ENCODE measurements around the gene PIK3R6. TPM values are rescaled to one million over a fixed set of nuclear protein-coding genes. Genes with fewer than 3 reads are reported as not detected.

PIK3R6 gene
- 1 to 10 TPM; 2.8 to 7.9 (median 4.7) TPM for polyA plus RNA-seq (ENCODE audit: insufficient read length in 10 of 10)
- long read RNA-seq, donor 1, partial matches to known transcripts = 0 of 1 reads
- long read RNA-seq, donor 1, other reads (novel, unspliced or antisense) = 0 of 1 reads
- long read RNA-seq, donor 2 = 0 reads
- long read RNA-seq, donor 3 = 0 reads
- long read RNA-seq, donor 4 = 0 reads
- long read RNA-seq, donor 5 = 0 reads
- long read RNA-seq, donor 6 = 0 reads
- long read RNA-seq, donor 7 = 0 reads
- long read RNA-seq, donor 8 = 0 reads
- long read RNA-seq, donor 9 = 0 reads

DNA sequence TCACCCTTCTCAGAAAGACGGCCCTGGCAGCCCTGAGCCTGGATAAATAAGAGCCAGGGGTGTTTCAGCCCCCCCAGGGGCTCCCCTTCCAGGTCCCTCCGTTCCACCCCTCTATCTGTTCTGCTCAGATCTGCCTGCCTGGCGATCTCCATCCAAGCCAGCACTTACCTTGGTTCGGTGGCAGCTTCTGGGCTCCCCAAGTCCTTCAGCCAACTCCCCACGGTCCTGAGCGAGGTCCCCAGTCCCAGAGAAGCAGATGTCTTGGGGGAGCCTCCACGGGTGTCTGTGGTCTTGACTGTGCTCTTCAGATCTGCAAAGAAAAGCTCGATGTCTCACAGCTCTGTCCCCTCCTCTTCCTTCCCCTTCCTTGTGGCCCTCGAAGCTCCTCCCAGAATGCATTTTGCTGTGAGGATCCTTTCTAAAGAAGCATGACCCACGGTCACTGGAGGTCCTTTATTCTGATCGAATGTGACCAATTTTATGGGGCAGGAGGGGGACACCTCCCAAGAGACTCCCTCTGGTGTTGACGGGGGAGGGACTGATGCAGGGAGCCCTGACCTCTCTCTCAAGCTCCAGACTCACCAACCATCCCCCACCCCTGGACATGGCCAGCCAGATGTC, at the start of gene PIK3R6:
Gene PIK3R6, minus strand, starts transcription at position 314 of the 621 bp plus-strand sequence. CDS start 17,880 bp downstream, outside the sequence.
- DNase-seq = no peak

DNA sequence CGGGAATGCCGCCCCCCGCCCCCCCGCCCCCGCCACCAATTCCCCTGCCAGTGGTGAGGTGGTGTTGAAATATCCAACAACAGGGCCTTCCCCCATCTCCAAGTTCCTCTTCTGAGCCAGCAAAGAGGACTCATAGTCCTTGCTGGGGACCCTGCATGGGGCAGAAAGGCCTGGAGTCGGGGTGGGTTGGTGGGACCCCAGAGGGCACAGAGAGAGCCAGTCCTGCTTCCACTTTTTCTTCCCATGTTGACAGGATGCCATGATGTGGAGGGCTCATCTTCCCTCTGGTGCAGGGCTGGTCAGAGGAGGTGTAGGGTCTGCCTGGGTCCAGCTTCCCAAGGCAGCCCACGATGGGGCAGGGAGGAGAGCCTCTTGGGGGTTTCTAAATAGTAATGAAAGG, 49.0 kb upstream of the PIK3R6 start:
- no peak for DNase-seq

DNA sequence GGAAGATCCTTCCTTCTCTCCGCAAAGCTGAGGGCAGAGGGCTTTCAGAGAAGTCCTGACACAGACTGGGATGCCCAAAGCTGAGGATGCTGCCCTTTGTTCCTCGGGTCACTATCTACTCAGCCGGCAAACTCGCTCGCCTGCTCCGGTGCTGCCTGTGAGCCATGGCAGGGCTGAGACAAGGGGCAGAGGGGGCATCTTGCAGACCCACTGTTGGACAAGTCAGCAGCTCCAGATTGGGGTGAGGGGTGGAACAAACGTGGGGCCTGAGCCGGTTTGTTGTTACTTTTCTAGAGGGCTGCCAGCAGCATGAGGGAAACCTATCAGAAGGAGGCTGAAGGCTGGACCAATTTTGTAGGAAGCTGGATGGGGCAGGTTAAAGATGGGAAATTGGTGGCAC, 47.1 kb upstream of the PIK3R6 start:
- no peak for DNase-seq

DNA sequence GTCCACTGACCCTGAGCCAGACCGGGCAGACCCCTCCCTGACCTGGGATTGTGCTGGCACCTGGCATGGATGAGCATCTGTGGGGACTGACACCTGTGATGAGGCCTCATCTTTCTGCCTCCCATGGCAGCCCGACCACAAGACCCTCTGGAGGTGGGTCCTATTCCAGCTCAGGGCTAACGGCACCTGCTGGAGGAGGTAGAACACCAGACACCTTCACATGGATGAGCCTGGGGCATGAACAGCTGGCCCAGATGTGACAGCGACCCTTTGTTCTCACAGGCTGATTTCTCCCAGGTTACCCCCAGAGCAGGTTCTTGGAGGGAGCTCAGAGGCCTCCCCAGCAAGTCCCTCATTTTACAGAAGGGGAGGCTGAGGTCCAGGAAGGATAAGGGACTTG, 46.4 kb upstream of the PIK3R6 start:
- DNase-seq = no peak

DNA sequence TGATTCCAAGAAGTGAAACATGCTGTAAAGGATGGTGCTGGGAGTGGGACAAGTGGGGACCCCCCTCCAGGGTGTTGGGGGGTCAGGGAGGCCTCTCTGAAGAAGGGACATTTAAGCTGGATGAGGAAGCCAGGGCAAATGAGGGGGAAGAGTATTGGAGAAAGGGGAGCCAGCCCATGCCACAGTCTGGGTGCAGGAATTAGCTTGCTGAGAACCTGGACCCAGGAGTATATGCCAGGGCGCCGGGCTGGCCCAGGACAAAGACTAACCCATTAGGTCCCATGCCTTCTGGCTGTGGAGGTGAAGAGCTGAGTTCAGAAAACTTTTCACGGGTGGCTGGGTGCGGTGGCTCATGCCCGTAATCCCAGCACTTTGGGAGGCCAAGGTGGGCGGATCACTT, 45.6 kb upstream of the PIK3R6 start:
- no peak for DNase-seq

DNA sequence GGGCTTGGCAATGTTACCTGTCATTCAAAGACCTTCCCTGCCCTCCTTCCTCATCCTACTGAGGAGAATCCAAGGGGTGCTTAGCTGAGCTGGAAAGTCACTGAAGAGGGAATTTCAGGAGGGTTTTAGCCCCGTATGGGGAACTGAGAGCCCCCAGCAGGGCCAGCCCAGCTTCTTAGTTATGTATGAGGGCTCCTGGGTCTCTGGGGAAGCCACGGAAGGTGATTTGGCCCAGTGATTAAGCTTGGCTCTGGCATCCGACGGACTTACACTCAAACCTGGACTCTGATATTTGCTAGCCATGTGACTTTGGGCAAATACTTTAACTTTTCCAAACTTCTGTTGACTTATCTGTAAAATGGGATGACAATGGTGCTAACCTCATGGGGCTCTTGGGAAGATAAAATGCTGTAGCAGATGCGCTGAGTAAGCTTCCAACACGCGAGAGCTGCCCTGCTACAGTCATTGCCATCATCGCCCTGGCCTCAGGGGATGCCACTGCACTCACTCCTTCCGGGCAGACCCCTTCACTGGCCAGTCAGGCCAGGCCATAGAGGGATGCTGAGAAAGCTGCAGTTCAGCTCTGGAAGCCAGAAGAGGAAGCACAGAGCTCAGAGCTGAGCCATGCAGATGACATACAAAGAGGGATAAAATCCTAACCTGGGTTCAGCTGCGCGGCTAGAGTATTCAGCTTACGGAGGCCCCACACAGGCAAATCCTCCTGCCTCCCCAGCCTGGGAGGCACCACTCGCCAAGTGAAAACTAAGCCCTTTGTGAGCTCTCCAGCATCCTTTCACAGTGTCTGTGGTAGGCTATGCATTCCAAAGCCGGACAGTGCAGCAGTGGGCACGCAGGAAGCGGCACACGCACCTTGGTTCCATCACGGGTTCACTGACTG, 44.9 kb upstream of the PIK3R6 start:
- no peak for DNase-seq

- DNase-seq = no peak
Observed at GRCh38 chr17:8910969-8911604, 43.6 kb upstream of the PIK3R6 start.

GRCh38 chr17:8909586-8910270, 42.3 kb upstream of the PIK3R6 start:
- DNase-seq = no peak

DNA sequence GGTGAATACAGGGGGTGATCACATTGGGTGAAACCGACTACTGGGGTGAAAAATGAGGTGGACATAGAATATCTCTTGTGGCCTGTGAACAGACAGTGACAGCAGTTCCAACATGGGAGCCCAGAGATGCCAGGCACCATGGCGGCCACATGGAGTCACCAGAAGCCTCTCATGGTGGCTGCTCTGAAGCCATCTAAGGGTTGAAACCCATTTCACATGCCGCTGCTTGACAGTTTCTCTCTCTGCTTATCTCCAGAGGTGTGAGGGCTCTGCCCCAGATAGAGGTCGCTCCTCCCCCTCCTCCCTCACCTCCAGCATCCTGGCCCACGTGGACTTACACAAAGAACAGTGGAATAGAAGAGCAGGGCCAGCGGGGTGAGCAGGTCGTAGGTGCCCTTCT, 37.9 kb upstream of the PIK3R6 start:
- no peak for DNase-seq

GRCh38 chr17:8904686-8905085, 37.2 kb upstream of the PIK3R6 start:
- DNase-seq = no peak

DNA sequence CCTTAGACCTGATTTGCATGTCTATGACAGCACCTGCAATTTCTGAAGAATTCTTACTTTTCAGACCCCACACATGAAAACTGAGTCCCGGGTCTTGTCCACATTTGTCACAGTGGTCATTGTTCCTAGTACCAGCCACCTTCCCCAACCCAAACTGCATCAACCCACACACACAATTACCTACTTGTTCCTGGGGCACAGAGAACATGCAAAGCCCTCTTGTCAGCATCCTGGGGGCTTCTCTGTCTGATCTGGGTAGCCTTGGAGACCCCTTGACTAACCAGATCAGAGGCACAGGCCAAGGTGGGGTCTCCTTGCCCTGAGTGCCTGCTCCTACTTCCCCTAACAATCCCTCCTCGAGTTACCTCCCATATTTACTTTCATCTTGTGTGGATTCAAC, 36.7 kb upstream of the PIK3R6 start:
- no peak for DNase-seq

GRCh38 chr17:8900626-8901585, 33.4 kb upstream of the PIK3R6 start:
- no peak for DNase-seq

DNA sequence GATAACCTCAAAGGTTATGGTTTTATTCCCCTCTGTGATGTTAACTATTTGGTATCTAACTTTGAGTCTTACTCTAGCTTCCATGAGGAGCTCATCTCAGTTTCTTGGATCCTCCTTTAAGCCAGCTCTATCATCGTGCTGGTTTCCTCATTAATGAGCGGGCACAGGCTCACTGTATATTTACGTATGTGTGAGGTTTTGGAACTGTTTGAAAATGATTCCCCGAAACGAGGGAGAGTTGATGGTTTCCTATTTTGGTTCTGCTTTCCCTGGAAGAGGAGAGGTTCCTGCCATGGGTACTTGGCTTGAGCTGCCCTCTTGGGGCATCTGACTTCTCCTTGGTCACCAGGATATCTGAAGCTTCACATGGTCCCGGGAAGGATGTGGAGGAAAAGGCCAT, 32.7 kb upstream of the PIK3R6 start:
- DNase-seq = no peak

- DNase-seq = no peak
Observed at GRCh38 chr17:8898636-8899035, 31.2 kb upstream of the PIK3R6 start.

DNA sequence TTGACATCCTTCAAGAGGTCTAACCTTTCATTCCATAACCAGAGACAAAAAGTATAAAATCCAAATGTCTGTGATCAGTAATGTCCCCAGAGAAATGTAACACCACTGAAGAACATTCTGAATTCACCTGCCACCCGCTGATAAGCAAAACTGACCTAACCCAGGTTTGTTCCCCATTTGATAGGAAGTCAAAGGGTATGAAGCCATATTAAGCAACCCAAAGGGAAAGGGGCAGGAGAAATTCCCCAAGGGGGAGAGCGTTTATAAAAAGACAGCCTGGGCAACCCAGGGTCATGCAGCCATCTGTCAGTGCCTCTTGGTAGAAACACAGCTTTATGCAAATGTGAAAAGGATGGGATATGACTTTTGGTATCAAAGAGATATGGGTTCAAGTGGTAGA, 30.7 kb upstream of the PIK3R6 start:
- DNase-seq = no peak

GRCh38 chr17:8896641-8897635, 29.5 kb upstream of the PIK3R6 start:
- DNase-seq = no peak

- no peak for DNase-seq
Observed at GRCh38 chr17:8896087-8896486, 28.6 kb upstream of the PIK3R6 start.

GRCh38 chr17:8894673-8895578, 27.5 kb upstream of the PIK3R6 start:
- DNase-seq = peak; percentile 63 to 86 (median 71)
